NCI-H226 (cell line): ENCODE data around the gene EDC4.
A peak's percentile ranks its signal among the peaks of the same experiment; 100 is the strongest.
"Not testable (repeated sequence)": the region's sequence is repeated elsewhere in the genome, so short reads cannot be mapped to it uniquely, and the experiment has no call there.

Experiments used
- DNase-seq: peaks from one replicate; pipeline ENCODE4 v3.0.0-alpha.2; 2015

EDC4 gene

GRCh38 chr16:67910158-67910557, 37.3 kb downstream of the EDC4 start:
- DNase-seq: no peak

GRCh38 chr16:67914758-67915495, 42.1 kb downstream of the EDC4 start:
- DNase-seq: no peak

GRCh38 chr16:67915496-67915769, 42.6 kb downstream of the EDC4 start:
- not testable (repeated sequence) for DNase-seq

- peak; percentile 39 for DNase-seq
Measured at GRCh38 chr16:67915831-67916723, 43.2 kb downstream of the EDC4 start.

- DNase-seq: no peak
Measured at GRCh38 chr16:67917140-67917851, 44.4 kb downstream of the EDC4 start.

- DNase-seq: peak; percentile 54
Measured at GRCh38 chr16:67917852-67918236, 45.0 kb downstream of the EDC4 start.

- DNase-seq: no peak
Measured at GRCh38 chr16:67919622-67920221, 46.9 kb downstream of the EDC4 start.

- DNase-seq: no peak
Measured at GRCh38 chr16:67922221-67922620, 49.4 kb downstream of the EDC4 start.

- no peak for DNase-seq
Measured at GRCh38 chr16:67922740-67923139, 49.9 kb downstream of the EDC4 start.

GRCh38 chr16:67923414-67924116, 50.7 kb downstream of the EDC4 start:
- no peak for DNase-seq

GRCh38 chr16:67924140-67924906, 51.5 kb downstream of the EDC4 start:
- DNase-seq: no peak

- no peak for DNase-seq
Measured at GRCh38 chr16:67926181-67926750, 53.4 kb downstream of the EDC4 start.

- no peak for DNase-seq
Measured at GRCh38 chr16:67927131-67927941, 54.5 kb downstream of the EDC4 start.

GRCh38 chr16:67928147-67928546, 55.3 kb downstream of the EDC4 start:
- no peak for DNase-seq

- DNase-seq: peak; percentile 21
Measured at GRCh38 chr16:67928561-67929364, 55.9 kb downstream of the EDC4 start.

GRCh38 chr16:67930191-67930590, 57.3 kb downstream of the EDC4 start:
- no peak for DNase-seq

GRCh38 chr16:67930678-67931211, 57.9 kb downstream of the EDC4 start:
- no peak for DNase-seq
